ENCODE data around the gene TRAM2. TPM values are rescaled to one million over a fixed set of nuclear protein-coding genes. Genes with fewer than 3 reads are reported as not detected.

TRAM2 gene
- total RNA-seq, 2 donors from 2014 or later, result 19.1 to 21.2 TPM

GRCh38 chr6:52558266-52559000, 18.4 kb downstream of the TRAM2 start:
- intact Hi-C loops (cut with DNase I), result no loop called here
- Histone ChIP-seq H3K9ac (ENCODE audit: low read depth in 2 of 2, low read length in 2 of 2) (no peak overlapping the region), H3K9me3 (no peaks in the 10 kb centered on the region), H3K27ac (no peak overlapping the region), H3K4me1 (no peaks in the 10 kb centered on the region), H3K27me3 (no peaks in the 10 kb centered on the region), H3K4me3 (no peak overlapping the region), H3K36me3 (no peaks in the 10 kb centered on the region)
- no peak for DNase-seq
- TF ChIP-seq, protein P1, sequence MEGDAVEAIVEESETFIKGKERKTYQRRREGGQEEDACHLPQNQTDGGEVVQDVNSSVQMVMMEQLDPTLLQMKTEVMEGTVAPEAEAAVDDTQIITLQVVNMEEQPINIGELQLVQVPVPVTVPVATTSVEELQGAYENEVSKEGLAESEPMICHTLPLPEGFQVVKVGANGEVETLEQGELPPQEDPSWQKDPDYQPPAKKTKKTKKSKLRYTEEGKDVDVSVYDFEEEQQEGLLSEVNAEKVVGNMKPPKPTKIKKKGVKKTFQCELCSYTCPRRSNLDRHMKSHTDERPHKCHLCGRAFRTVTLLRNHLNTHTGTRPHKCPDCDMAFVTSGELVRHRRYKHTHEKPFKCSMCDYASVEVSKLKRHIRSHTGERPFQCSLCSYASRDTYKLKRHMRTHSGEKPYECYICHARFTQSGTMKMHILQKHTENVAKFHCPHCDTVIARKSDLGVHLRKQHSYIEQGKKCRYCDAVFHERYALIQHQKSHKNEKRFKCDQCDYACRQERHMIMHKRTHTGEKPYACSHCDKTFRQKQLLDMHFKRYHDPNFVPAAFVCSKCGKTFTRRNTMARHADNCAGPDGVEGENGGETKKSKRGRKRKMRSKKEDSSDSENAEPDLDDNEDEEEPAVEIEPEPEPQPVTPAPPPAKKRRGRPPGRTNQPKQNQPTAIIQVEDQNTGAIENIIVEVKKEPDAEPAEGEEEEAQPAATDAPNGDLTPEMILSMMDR (IDR thresholded peaks at IDR 0.05), result no peak

GRCh38 chr6:52557389-52558265, 19.2 kb downstream of the TRAM2 start:
- no peak overlapping the region for H3K4me3 ChIP-seq
- TF ChIP-seq, protein P1 (IDR thresholded peaks at IDR 0.05), result no peak
- DNase-seq, result no peak
- no peak overlapping the region for H3K27ac ChIP-seq
- H3K27me3 ChIP-seq, result no peaks in the 10 kb centered on the region
- no peaks in the 10 kb centered on the region for H3K36me3 ChIP-seq
- no peak overlapping the region for H3K9ac ChIP-seq (ENCODE audit: low read depth in 2 of 2, low read length in 2 of 2)
- no peaks in the 10 kb centered on the region for H3K4me1 ChIP-seq
- intact Hi-C loops (cut with DNase I), result no loop called here
- no peaks in the 10 kb centered on the region for H3K9me3 ChIP-seq

DNA sequence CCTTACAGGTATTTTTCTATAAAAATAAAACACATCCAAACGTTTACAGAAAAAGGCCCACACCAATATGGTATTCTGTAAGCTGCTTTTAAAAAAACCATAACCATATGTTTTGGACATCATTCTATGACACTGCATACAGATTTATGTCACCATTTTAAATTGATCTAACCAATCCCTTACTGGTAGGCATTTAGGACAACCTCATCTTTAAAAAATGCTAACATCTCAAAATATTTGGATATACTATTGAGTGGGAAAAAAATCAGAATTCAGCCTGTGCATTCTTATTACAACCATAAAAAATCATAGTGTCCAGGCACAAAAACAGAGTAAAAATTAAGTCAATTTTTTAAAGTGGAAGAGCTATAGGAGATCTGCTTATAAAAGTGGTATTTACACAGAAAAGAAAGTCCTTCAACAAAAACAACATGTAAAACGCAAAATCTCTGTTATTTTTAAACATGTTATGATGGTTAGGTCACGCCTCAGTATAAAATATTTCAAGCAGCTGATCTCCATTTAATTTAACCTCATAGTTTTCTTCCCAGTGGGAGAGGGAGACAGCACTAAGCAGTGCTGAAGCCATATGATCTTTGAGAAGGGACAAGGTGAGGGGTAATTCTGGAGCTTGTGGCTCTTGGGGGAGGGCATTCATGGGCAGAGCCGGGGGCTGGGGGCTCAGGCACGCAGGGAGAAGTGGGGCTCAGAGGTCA, 21.2 kb downstream of the TRAM2 start:
- intact Hi-C loops (cut with DNase I), result no loop called here
- no peaks in the 10 kb centered on the region for H3K9me3 ChIP-seq
- peaks cover 14% of the 10 kb centered on the region for H3K4me1 ChIP-seq

DNA sequence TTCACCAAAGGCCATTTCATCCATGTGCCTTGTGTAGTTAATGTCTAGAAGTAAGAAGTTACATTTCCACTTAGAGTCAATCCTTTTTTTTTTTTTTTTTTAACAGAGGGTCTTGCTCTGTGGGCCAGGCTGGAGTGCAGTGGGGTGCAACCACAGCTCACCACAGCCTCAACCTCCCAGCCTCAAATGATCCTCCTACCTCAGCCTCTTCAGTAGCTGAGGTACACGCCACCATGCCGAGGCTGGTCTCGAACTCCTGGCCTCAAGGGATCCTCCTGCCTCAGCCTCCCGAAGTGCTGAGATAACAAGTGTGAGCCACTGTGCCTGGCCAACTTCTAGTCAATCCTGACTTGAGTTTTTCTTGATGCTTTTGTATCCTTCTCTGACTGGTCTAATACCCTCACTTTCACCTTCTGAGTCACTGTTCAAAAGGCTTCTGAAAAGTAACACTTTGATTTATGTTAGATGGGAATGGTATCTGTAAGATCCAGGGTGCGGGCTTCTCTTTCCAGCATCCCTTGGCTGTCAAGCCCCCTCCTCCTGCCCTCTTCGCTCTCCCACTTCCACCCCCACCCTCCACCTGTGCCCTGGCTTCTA, 22.1 kb downstream of the TRAM2 start:
- Histone ChIP-seq H3K27ac (no peak overlapping the region), H3K4me1 (peaks cover 17% of the 10 kb centered on the region), H3K27me3 (no peaks in the 10 kb centered on the region), H3K9me3 (no peaks in the 10 kb centered on the region), H3K4me3 (no peak overlapping the region), H3K9ac (ENCODE audit: low read depth in 2 of 2, low read length in 2 of 2) (no peak overlapping the region), H3K36me3 (no peaks in the 10 kb centered on the region)
- intact Hi-C loops (cut with DNase I), result no loop called here
- DNase-seq, result no peak
- TF ChIP-seq, protein P1 (IDR thresholded peaks at IDR 0.05), result no peak

More for the DNA sequence above, 21.2 kb downstream of the TRAM2 start:
- no peaks in the 10 kb centered on the region for H3K36me3 ChIP-seq
- H3K27me3 ChIP-seq, result no peaks in the 10 kb centered on the region
- DNase-seq, result no peak
- TF ChIP-seq, protein P1 (IDR thresholded peaks at IDR 0.05), result no peak
- no peak overlapping the region for H3K27ac ChIP-seq
- H3K9ac ChIP-seq (ENCODE audit: low read depth in 2 of 2, low read length in 2 of 2), result no peak overlapping the region
- no peak overlapping the region for H3K4me3 ChIP-seq

DNA sequence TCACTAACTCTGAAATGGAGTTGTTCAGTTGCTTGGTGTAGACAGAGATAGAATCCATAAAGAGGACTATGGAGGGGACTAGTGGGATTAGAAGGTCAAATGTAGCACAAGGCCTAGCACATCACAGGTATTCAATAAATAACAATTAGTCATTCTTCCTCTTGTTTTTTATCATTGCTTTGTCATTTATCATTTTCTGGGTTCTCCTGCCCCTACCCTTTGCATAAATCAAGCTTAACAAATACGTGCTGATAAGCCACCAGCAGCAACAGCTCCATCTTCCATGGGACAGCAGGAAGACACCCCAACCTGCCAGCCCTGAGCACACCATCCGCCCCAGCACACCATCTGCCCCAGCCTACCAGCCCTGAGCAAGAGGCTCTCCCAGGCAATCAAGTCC, 23.1 kb downstream of the TRAM2 start:
- Histone ChIP-seq H3K9ac (ENCODE audit: low read depth in 2 of 2, low read length in 2 of 2) (no peak overlapping the region), H3K9me3 (no peaks in the 10 kb centered on the region), H3K27me3 (no peaks in the 10 kb centered on the region), H3K4me3 (no peak overlapping the region), H3K36me3 (no peaks in the 10 kb centered on the region), H3K4me1 (peaks cover 21% of the 10 kb centered on the region), H3K27ac (no peak overlapping the region)
- TF ChIP-seq, protein P1 (IDR thresholded peaks at IDR 0.05), result no peak
- intact Hi-C loops (cut with DNase I), result no loop called here
- DNase-seq, result no peak

All from colonic mucosa (tissue), 4 donors.